Measurements from ENCODE around the gene NPLOC4. TPM values are rescaled to one million over a fixed set of nuclear protein-coding genes. Genes with fewer than 3 reads are reported as not detected.

Gene NPLOC4
- total and polyA plus RNA-seq, 2 of the 8 experiments (the other 6 are each of a cell fraction or from before 2014, with no cell fraction given) = 70.7 to 92.7 TPM

GRCh38 chr17:81683584-81684441, 46.9 kb upstream of the NPLOC4 start, which contains the start of the genes ARL16 and HGS:
Gene ARL16, minus strand, starts transcription at chr17:81683797. Its CDS starts 44 bp downstream, at chr17:81683753.
Gene HGS, plus strand, starts transcription at chr17:81684011. Its CDS starts 56 bp downstream, at chr17:81684067.
- H3K79me2 ChIP-seq (ENCODE audit: control insufficient read depth in 1 of 2, insufficient read depth in 2 of 2, low read length in 2 of 2) = peaks cover 4 to 39% of the 10 kb centered on the region in 2 experiments; a peak in 3 of 4 replicates
- peaks cover 12% of the 10 kb centered on the region for H3K23me2 ChIP-seq (ENCODE audit: low read depth, low read length)
- H4K20me1 ChIP-seq (replicated peaks in 1 of 2; ENCODE audit: control insufficient read depth in 1 of 2, insufficient read depth in 2 of 2, low read length in 2 of 2) = peaks cover 0 to 27% of the 10 kb centered on the region in 2 experiments
- TF ChIP-seq BCL11A (IDR thresholded peaks at IDR 0.05; ENCODE audit: low read depth in 2 of 2, low read length in 2 of 2) = no peak
- peak; percentile 97 for TF ChIP-seq SP1 (IDR thresholded peaks at IDR 0.05; ENCODE audit: low read depth, low read length)
- TF ChIP-seq TBP (IDR thresholded peaks at IDR 0.05; ENCODE audit: low read depth, low read length) = peak; percentile 31; the same call in 1 of the 2 replicates
- peak; percentile 66 for TF ChIP-seq RBBP5 (IDR thresholded peaks at IDR 0.05; ENCODE audit: borderline replicate concordance, low read depth, low read length)
- no peak; the same call in 1 of the 2 replicates for TF ChIP-seq E2F6 (IDR thresholded peaks at IDR 0.05)
- peak; percentile 16; the same call in 1 of the 2 replicates for TF ChIP-seq BACH1 (IDR thresholded peaks at IDR 0.05; ENCODE audit: low read length)
- peak; percentile 38 for TF ChIP-seq ASH2L (IDR thresholded peaks at IDR 0.05; ENCODE audit: low read length)
- TF ChIP-seq TCF12 (IDR thresholded peaks at IDR 0.05; ENCODE audit: low read depth, low read length) = no peak
- TF ChIP-seq SIN3A (conservative IDR thresholded peaks at IDR 0.05 in 1 of 2, IDR thresholded peaks at IDR 0.05 in 1 of 2; ENCODE audit: low read depth in 1 of 2, low read length in 2 of 2) = peak in 1 of 2 experiments; percentile 93; a peak in 3 of 4 replicates
- peak; percentile 71 for TF ChIP-seq KDM4A (IDR thresholded peaks at IDR 0.05; ENCODE audit: low read depth, low read length, severe bottlenecking)

More at GRCh38 chr17:81683584-81684441, 46.9 kb upstream of the NPLOC4 start, which contains the start of the genes ARL16 and HGS:
- Histone ChIP-seq H3K18ac (ENCODE audit: extremely low read depth, low read length) (peak within 1 kb of the TSS; percentile 32), H3K4me3 (ENCODE audit: extremely low read depth in 1 of 4, insufficient read depth in 2 of 4, low read depth in 3 of 4, low read length in 4 of 4) (peak within 1 kb of the TSS; percentile 76 to 89 (median 87)), H3K36me3 (ENCODE audit: control insufficient read depth in 2 of 4, insufficient read depth in 4 of 4, low read length in 3 of 4) (peaks cover 2 to 20% (median 16%) of the 10 kb centered on the region in 4 experiments; a peak in 6 of 8 replicates), H2BK15ac (ENCODE audit: low read length) (0 out of 2 replicates have a peak within 1 kb of the TSS, but pooled peaks have one; percentile 61), H2BK12ac (ENCODE audit: low read depth, low read length) (no peak within 1 kb of the TSS), H2BK120ac (replicated peaks; ENCODE audit: low read depth, low read length) (no peak within 1 kb of the TSS), H3K14ac (ENCODE audit: insufficient read length) (no peak within 1 kb of the TSS), H3K9me3 (ENCODE audit: insufficient read depth in 2 of 2, low read depth in 1 of 2, low read length in 1 of 2) (no peaks in the 10 kb centered on the region), H3K9ac (replicated peaks in 1 of 4; ENCODE audit: extremely low read depth in 1 of 4, low read depth in 3 of 4, low read length in 3 of 4) (peak within 1 kb of the TSS; percentile 72 to 76 (median 73)), H2AK5ac (ENCODE audit: low read depth, low read length) (peak within 1 kb of the TSS; percentile 95; the same call in 1 of the 2 replicates), H3K27me3 (replicated peaks in 1 of 4; ENCODE audit: control insufficient read depth in 3 of 4, extremely low read depth in 1 of 4, insufficient read depth in 3 of 4, low read length in 3 of 4) (no peaks in the 10 kb centered on the region; a peak in 1 of 7 replicates), H3K27ac (ENCODE audit: low read depth, low read length) (peak within 1 kb of the TSS; percentile 58), H4K91ac (replicated peaks; ENCODE audit: insufficient read length, low read length) (peak within 1 kb of the TSS; percentile 34), H3K23ac (ENCODE audit: insufficient read length) (no peak within 1 kb of the TSS), H2BK20ac (ENCODE audit: low read length) (no peak within 1 kb of the TSS), H3K4ac (replicated peaks; ENCODE audit: insufficient read length, low read depth, low read length) (no peak within 1 kb of the TSS), H3K4me1 (replicated peaks in 1 of 4; ENCODE audit: control insufficient read depth in 3 of 4, insufficient read depth in 4 of 4, low read length in 3 of 4) (peaks cover 3 to 14% (median 7%) of the 10 kb centered on the region in 4 experiments; a peak in 6 of 7 replicates), H4K5ac (ENCODE audit: insufficient read length, low read depth, low read length) (peak within 1 kb of the TSS; percentile 56), H4K8ac (ENCODE audit: extremely low read depth, insufficient read depth, low read length) (peak within 1 kb of the TSS; percentile 90), H2BK5ac (ENCODE audit: low read depth, low read length) (peak within 1 kb of the TSS; percentile 60; the same call in 1 of the 2 replicates), H3K4me2 (ENCODE audit: insufficient read depth in 1 of 2, low read depth in 2 of 2, low read length in 2 of 2) (peak within 1 kb of the TSS; percentile 77 to 88), H3K79me1 (ENCODE audit: low read depth, low read length) (peaks cover 15% of the 10 kb centered on the region), H3K56ac (replicated peaks; ENCODE audit: insufficient read length, low read depth, low read length) (peak within 1 kb of the TSS; percentile 70), H2AFZ (ENCODE audit: low read length) (no peak within 1 kb of the TSS)
- no peak for FAIRE-seq
- WGBS, 2 experiments (ENCODE audit: extremely low coverage in 1 of 2, insufficient coverage in 1 of 2, insufficient read length in 1 of 2, insufficient replicate concordance in 2 of 2, low coverage in 1 of 2, low lambda C conversion rate in 2 of 2, missing lambda C conversion rate in 1 of 2) = 2% methylated on average over 65 of the region's 112 CpGs; no CpG with 5 or more reads in 1 of the 2 experiments
- ChIA-PET CTCF (ENCODE audit: partially characterized antibody) (interaction anchor here (0.8 to 3.1 kb wide), 9 partner anchors 8 to 185 kb away, joined by 3 to 20 read pairs (median 5); no protein-coding TSS in a partner anchor), POLR2A (ENCODE audit: partially characterized antibody) (interaction anchor here (0.8 to 28.4 kb wide), 13 partner anchors 8 to 195 kb away, joined by 3 to 436 read pairs (median 5); partner anchors contain the start of genes CCDC137, MRPL12, NPLOC4 and OXLD1)
- peak; percentile 97 to 98 for DNase-seq (ENCODE audit: low read depth in 1 of 2, low spot score in 2 of 2)

Measured in H1 (cell line).